HG03521 (cell line): ENCODE results near the gene FEM1C.

Experiments
- ATAC-seq: cut with Tn5 transposase; IDR thresholded peaks from one replicate; pipeline ENCODE4 v1.9.1; 2021; ENCODE audit warnings: mild to moderate bottlenecking, moderate library complexity; ENCODE audit not compliant: unreplicated experiment

FEM1C gene

GRCh38 chr5:115557667-115558387, 13.3 kb upstream of the FEM1C start:
- ATAC-seq, result no peak

DNA sequence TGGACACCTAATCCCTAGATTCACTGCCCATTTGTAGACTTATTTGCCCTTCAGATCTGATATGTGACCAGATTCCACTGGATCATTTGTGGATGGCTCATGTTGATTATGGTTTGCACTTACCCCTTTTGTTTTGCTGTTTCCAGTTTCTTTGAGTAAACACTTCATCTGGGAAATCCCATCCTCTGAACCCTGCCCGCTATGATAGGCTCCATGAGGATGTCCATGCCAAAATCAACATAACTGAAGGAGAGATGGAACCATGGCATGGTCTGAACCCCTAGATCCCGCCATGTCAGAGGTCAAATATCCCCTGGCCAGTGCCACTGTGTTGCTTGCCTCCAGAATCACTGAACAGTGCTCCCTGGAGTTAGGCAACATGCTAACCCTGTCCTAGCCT, 11.7 kb upstream of the FEM1C start:
- no peak for ATAC-seq

GRCh38 chr5:115555084-115555633, 10.6 kb upstream of the FEM1C start:
- ATAC-seq, result no peak

- ATAC-seq, result no peak
Measured at GRCh38 chr5:115553082-115553481, 8.5 kb upstream of the FEM1C start.

GRCh38 chr5:115551415-115551814, 6.8 kb upstream of the FEM1C start:
- ATAC-seq, result no peak

- ATAC-seq, result no peak
Measured at GRCh38 chr5:115549154-115549553, 4.6 kb upstream of the FEM1C start.

- ATAC-seq, result no peak
Measured at GRCh38 chr5:115548683-115549082, 4.1 kb upstream of the FEM1C start.

- no peak for ATAC-seq
Measured at GRCh38 chr5:115545351-115545882, 842 bp upstream of the FEM1C start.

- ATAC-seq, result peak; percentile 2
Measured at GRCh38 chr5:115544043-115544435, 536 bp downstream of the FEM1C start.

GRCh38 chr5:115543365-115544042, 1.1 kb downstream of the FEM1C start:
- peak; percentile 29 for ATAC-seq

DNA sequence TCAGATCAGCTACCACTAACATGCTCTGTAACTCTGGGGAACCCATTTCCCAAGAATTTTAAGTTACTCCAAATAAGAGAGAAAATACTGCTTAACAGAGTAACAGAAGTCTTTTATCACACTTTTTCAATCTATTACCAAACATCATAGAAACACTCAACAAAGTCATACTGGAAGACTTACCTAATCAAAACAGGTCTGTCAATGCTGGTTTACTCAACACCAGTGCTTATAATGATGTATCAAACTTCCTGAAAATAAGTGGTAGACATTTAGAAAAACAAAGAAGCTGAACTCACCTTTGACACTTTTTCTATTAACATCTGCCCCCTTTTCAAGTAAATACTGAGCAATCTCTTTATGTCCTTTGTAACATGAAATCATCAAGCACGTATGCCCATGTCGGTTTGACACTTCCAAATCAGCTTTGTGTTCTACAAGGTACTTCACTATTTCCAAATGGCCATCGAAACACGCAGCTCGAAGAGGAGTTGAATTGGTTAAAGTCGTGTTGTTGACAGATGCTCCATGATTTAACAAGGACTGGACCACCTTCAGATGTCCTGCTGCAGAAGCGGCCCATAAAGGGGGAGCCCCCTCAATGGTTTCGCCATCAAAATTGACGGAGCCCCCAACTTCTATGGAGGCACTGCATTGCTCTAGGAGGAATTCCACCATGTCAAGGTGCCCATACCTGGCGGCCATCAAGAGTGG, 1.8 kb downstream of the FEM1C start:
- ATAC-seq, result no peak

DNA sequence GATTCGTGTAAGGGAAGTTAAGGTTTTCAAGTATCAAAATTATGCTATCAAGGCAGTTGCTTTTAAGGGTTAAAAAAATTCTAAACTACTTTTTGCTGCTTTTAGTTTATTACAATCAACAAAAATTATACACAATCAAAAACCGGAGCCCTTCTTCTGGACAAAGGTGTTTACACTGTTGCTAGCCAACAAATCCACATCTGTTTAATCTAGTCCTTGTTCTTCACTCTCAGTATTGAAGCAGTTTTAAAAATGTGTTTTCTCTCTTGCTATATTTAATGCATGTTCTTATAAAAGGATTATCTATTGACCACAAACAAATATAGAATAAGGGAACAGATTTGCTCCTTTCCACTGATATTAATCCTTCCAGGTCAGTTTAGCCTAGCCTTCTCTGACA, 2.5 kb downstream of the FEM1C start:
- no peak for ATAC-seq

DNA sequence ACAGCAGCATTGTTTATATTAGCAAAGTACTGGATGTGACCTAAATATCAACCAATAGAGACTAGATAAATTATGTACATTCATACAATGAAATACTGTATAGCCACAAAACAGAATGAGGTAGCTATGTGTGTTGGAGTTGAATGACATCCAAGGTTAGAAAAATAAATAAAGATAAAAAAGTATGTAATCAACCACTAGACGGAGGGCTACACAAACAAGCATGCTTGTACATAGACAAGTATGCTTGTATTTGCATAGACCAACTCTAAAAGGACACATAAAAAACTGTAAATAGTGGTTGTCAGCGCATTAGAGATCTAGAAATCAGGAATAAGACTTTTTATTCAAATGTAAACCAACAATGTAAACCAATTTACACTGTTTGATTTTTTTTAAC, 3.0 kb downstream of the FEM1C start:
- ATAC-seq, result no peak

- no peak for ATAC-seq
Measured at GRCh38 chr5:115535479-115536035, 9.0 kb downstream of the FEM1C start.

DNA sequence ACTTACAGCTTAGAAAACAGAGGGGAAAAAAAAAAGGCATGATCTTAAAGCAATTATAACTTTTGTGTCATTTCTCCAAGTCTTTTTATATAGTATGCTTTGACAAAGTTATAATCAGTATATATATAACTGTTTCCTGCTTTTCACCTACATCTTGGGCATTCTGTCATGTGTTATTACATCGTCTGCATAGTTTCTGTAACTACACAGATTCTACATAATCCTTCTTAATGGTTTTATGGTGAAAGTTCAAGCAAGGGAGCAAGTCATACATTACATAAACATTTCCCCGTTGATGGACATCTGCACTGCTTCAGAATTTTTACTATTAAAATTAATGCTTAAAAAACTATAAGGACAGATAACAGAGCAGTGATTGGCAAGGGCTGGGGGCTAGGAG, 12.1 kb downstream of the FEM1C start:
- no peak for ATAC-seq

- ATAC-seq, result no peak
Measured at GRCh38 chr5:115531787-115532367, 12.7 kb downstream of the FEM1C start.

DNA sequence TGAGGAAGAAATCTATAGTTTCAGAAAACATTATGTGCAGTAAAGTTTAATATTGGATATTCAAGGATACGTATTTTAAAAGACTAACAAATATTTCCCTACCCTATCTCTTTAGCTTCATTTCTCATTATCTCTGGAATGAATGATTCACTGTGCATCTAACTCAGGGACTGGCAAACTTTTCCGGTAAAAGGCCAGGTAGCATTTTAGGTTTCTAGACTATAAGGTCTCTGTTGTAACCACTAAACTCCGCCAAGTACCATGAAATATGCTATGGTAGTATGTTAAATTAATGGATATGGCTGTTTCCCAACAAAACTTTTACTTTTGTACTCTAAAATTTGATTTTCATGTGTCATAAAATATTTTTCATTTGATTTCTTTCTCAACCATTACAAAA, 13.2 kb downstream of the FEM1C start:
- ATAC-seq, result no peak

DNA sequence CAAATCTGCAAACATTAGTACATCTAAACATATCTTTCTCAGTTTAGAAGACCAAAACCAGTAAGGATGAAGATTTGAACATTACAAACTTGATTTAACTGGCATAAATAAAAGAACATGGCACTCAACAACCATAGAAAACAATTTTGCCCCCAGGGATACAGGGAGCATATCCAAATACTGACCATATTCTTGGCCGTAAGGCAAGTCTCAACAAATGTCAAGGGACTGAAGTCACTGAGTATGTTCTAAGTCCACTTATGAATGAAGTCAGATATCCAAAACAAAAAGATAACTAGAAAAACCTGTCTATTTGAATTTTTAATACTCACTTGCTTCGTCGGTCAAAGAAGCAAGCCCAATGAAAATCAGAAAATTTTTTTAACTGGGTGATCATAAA, 14.1 kb downstream of the FEM1C start:
- ATAC-seq, result no peak

DNA sequence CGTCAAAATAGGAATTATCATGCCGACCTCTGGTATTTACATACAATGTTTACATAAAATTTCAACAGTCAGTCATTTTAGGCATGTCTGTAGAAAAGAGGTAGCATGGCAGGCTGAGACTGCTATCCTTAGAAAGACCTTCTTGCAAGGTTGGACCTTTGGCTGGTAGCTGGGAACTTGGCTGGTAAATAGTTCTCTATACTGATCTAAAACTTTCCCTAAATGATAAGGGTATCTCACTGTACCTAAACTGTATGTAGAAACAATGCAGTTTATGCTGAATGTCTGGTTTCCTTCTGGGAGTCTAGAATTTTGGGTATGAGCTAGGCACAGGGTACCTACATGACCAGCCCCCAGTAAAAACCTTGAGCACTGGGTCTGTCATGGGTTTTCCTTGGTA, 18.0 kb downstream of the FEM1C start:
- ATAC-seq, result no peak

DNA sequence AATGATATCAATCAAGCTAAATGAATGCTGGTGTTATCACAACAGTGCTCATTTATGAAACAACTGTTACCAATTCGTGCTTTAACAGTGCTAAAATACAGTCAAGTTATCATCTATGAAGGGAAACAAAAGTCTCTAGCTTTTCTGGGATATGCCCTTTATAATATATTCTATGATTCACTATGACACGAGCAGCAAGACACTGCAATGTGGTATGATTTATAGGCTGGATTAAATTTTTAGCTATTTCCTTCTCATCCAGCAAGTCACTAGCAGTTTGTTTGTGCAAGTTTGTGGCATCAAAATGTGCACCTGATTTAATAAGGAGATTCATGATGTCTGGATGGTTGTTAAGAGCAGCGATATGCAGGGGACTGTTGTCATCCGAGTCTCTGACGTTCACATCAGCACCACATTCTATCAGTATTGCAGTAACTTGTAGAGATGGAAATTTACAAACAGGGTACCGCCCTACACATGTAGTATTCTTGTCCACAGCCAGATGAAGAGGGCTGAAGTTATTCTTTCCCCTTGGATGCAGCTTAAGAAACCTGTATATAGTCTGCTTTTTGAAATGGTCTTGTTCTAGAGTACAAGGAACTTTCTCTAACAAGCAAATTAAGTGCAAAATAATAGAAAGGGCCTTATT, 20.3 kb downstream of the FEM1C start:
- ATAC-seq, result no peak
